ENCODE results near the gene ARMC8. TPM values are rescaled to one million over a fixed set of nuclear protein-coding genes. Genes with fewer than 3 reads are reported as not detected.

ARMC8 gene
- total and polyA plus RNA-seq, 10 donors = 13.7 to 95.0 (median 62.2) TPM

DNA sequence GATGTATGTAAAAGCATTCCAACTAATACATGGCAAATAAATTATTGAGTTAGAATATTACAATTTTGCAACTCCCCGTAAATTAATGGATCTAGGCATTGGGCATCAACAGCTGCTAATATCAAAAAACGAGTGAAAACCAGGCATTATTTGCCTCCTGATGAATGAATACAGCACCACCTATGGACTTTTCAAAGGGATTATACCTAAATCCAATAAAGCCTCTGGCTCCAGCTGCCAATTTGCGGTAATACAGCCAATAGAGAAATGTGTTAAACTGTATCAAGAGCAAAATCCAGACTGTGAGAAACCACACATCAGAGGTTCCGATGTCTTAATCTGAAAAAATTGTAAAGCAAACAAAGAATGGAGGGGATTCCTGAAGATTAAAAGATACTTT is 38.6 kb upstream of the ARMC8 start:
- no peak for DNase-seq
- peaks cover 0 to 8% (median 2%) of the 10 kb centered on the region in 8 donors for H3K9me3 ChIP-seq
- no peak for TF ChIP-seq POLR2AphosphoS5 (IDR thresholded peaks at IDR 0.05)
- TF ChIP-seq POLR2A (IDR thresholded peaks at IDR 0.05) = no peak
- TF ChIP-seq, protein P1, sequence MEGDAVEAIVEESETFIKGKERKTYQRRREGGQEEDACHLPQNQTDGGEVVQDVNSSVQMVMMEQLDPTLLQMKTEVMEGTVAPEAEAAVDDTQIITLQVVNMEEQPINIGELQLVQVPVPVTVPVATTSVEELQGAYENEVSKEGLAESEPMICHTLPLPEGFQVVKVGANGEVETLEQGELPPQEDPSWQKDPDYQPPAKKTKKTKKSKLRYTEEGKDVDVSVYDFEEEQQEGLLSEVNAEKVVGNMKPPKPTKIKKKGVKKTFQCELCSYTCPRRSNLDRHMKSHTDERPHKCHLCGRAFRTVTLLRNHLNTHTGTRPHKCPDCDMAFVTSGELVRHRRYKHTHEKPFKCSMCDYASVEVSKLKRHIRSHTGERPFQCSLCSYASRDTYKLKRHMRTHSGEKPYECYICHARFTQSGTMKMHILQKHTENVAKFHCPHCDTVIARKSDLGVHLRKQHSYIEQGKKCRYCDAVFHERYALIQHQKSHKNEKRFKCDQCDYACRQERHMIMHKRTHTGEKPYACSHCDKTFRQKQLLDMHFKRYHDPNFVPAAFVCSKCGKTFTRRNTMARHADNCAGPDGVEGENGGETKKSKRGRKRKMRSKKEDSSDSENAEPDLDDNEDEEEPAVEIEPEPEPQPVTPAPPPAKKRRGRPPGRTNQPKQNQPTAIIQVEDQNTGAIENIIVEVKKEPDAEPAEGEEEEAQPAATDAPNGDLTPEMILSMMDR (IDR thresholded peaks at IDR 0.05 in 8 of 11, conservative IDR thresholded peaks at IDR 0.05 in 3 of 11) = no peak
- no peak overlapping the region for H3K4me3 ChIP-seq
- 72 to 80% (median 75%) methylated on average over 4 of the region's 4 CpGs for WGBS, 5 donors
- no peaks in the 10 kb centered on the region for H3K4me1 ChIP-seq
- intact Hi-C loops (cut with DNase I; ENCODE audit: low total_unique reads) = no loop called here
- no peaks in the 10 kb centered on the region for H3K27me3 ChIP-seq (replicated peaks in 1 of 7)
- H3K27ac ChIP-seq = no peak overlapping the region
- H3K36me3 ChIP-seq = no peaks in the 10 kb centered on the region

DNA sequence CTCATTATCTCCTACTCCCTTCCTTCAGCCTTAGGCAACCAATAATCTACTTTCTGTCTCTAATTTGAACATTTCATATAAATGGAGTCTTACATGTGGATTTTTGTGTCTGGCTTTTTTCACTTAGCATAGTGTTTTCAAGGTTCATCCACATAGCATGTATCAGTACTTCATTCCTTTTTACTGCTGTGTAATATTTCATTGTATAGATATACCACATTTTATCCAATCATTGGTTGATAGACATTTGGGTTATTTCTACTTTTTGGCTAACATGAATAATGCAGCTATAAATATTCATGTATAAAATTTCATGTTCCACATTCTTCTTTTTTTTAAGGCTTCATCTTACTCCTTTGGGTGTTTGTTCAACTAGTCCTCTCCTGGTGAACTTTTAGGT is 32.6 kb upstream of the ARMC8 start:
- TF ChIP-seq, protein P1 (IDR thresholded peaks at IDR 0.05 in 8 of 11, conservative IDR thresholded peaks at IDR 0.05 in 3 of 11) = no peak
- TF ChIP-seq POLR2A (IDR thresholded peaks at IDR 0.05) (no peak), POLR2AphosphoS5 (IDR thresholded peaks at IDR 0.05) (no peak)
- H3K27ac ChIP-seq = no peak overlapping the region
- no peak overlapping the region for H3K4me3 ChIP-seq
- peaks cover 0 to 2% (median 0%) of the 10 kb centered on the region in 6 donors for H3K36me3 ChIP-seq
- intact Hi-C loops (cut with DNase I; ENCODE audit: low total_unique reads) = no loop called here
- H3K27me3 ChIP-seq (replicated peaks in 1 of 7) = no peaks in the 10 kb centered on the region
- DNase-seq = no peak
- peaks cover 0 to 22% (median 17%) of the 10 kb centered on the region in 8 donors for H3K9me3 ChIP-seq
- H3K4me1 ChIP-seq = no peaks in the 10 kb centered on the region

DNA sequence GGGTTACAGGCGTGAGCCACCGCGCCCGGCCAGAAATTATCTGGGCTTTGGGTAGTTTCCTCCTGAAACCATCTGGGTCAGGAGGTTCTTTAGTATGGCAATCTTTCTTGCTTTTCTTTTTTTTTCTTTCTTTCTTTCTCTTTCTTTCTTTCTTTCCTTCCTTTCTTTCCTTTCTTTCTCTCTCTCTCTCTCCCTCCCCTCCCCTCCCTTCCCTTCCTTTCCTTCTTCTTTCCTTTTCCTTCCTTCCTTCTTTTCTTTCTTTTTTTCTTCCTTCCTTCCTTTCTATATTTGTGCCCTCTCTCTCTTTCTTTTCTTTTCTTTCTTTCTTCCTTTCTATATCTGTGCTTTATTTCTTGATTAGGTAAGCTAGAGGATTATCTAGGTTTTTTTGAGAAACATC is 29.4 kb upstream of the ARMC8 start:
- H3K27ac ChIP-seq = no peak overlapping the region
- TF ChIP-seq POLR2A (IDR thresholded peaks at IDR 0.05) = no peak
- TF ChIP-seq POLR2AphosphoS5 (IDR thresholded peaks at IDR 0.05) = no peak
- TF ChIP-seq, protein P1 (IDR thresholded peaks at IDR 0.05 in 8 of 11, conservative IDR thresholded peaks at IDR 0.05 in 3 of 11) = no peak
- no peak for DNase-seq
- peaks cover 0 to 34% (median 24%) of the 10 kb centered on the region in 6 donors for H3K36me3 ChIP-seq
- WGBS, 5 donors = 89 to 97% (median 95%) methylated on average over 4 of the region's 4 CpGs
- intact Hi-C loops (cut with DNase I; ENCODE audit: low total_unique reads) = no loop called here
- H3K9me3 ChIP-seq = peaks cover 0 to 22% (median 17%) of the 10 kb centered on the region in 8 donors
- no peak overlapping the region for H3K4me3 ChIP-seq
- no peaks in the 10 kb centered on the region for H3K4me1 ChIP-seq
- no peaks in the 10 kb centered on the region for H3K27me3 ChIP-seq (replicated peaks in 1 of 7)

DNA sequence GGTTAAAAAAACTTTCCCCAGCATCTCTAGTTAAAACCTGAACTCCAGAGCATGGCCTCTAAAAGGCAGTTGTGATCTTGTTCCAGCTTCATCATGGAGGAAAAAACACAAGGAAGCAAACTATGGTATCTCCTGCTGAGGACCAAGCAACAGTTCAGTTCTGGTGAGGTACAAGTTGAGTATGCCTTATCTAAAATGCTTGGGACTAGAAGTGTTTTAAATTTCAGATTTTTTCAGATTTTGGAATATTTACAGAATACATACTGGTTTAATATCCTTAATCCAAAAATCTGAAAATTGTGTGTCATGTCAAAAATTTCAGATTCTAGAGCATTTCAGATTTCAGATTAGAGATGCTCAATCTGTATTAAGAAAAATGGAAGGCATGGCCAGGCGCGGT is 22.0 kb upstream of the ARMC8 start:
- Histone ChIP-seq H3K27ac (no peak overlapping the region), H3K36me3 (peaks cover 0 to 100% (median 79%) of the 10 kb centered on the region in 6 donors), H3K4me3 (no peak overlapping the region), H3K9me3 (no peaks in the 10 kb centered on the region), H3K4me1 (no peaks in the 10 kb centered on the region), H3K27me3 (replicated peaks in 1 of 7) (no peaks in the 10 kb centered on the region)
- no peak for DNase-seq
- TF ChIP-seq, protein P1 (IDR thresholded peaks at IDR 0.05 in 8 of 11, conservative IDR thresholded peaks at IDR 0.05 in 3 of 11) = no peak
- TF ChIP-seq POLR2A (IDR thresholded peaks at IDR 0.05) (no peak), POLR2AphosphoS5 (IDR thresholded peaks at IDR 0.05) (no peak)
- intact Hi-C loops (cut with DNase I; ENCODE audit: low total_unique reads) = no loop called here
- WGBS, 5 donors = 93 to 100% (median 97%) methylated on average over 2 of the region's 2 CpGs

All from spleen (tissue), 11 donors.